GM18517 (cell line): ENCODE results near the gene RAD51B.
"Not testable (repeated sequence)": the region's sequence is repeated elsewhere in the genome, so short reads cannot be mapped to it uniquely, and the experiment has no call there.

Source experiments
- ATAC-seq: cut with Tn5 transposase; IDR thresholded peaks from one replicate; pipeline ENCODE4 v1.9.1; 2021; ENCODE audit warnings: mild to moderate bottlenecking, moderate library complexity; ENCODE audit not compliant: unreplicated experiment

RAD51B gene

DNA sequence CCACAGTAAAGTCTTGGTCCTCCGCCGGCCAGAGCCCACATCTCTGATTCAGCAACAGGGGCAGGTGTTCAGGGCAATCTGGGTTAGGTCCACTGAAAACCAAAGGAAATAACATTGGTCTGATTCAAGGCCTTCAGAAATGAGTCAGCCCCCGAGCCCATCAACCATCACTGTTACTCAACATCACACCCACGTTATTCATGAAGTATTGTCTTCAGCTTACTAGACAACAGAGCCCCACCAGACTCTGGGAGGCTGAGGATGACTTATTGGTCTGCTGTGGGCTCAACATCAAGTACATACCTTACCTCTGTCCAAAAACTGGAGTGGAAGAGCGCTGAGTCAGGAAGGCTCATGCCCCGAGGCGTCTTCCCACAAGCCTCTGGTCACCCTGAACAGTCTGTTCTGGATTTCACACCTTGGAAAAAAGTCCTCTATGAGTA lies 875.8 kb downstream of the RAD51B start:
- peak; percentile 93 for ATAC-seq

DNA sequence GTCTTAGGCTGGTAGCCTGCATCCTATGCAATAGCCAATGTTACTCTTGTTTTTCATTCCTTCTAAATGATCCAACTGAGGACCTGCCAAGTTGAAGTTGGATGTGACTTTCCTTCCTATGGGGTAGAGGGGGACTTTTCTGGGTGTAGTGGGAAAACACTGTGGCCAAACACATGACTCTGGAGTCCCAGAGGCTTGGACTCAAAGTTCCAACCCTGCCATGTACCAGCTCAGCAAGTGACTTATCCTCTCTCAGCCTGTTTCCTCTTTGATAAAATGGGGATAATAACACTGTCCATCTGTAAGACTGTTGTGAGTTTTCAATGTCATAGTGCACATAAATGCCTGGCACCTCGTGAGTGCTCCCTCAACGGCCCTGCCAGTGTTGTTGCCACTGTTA lies 876.3 kb downstream of the RAD51B start:
- no peak for ATAC-seq

DNA sequence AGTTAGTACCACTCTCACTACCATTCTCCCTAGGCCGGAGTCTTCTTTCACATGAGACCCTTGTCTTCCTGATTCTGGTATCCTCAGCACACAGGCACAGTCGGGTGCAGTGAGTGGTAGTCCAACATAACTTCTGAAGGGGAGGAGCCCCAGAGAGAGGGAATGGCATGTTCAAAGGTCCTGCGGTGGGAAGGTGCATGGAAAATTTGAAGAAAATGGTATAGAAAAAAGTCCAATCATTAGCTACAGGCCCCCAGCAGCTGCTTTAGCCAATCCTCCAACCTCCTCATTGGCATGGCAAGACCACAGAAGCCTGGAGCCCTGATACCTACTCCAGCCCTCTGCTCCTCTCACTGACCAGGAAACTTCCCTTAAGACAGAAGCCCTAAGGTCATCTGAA lies 876.7 kb downstream of the RAD51B start:
- ATAC-seq, result no peak

DNA sequence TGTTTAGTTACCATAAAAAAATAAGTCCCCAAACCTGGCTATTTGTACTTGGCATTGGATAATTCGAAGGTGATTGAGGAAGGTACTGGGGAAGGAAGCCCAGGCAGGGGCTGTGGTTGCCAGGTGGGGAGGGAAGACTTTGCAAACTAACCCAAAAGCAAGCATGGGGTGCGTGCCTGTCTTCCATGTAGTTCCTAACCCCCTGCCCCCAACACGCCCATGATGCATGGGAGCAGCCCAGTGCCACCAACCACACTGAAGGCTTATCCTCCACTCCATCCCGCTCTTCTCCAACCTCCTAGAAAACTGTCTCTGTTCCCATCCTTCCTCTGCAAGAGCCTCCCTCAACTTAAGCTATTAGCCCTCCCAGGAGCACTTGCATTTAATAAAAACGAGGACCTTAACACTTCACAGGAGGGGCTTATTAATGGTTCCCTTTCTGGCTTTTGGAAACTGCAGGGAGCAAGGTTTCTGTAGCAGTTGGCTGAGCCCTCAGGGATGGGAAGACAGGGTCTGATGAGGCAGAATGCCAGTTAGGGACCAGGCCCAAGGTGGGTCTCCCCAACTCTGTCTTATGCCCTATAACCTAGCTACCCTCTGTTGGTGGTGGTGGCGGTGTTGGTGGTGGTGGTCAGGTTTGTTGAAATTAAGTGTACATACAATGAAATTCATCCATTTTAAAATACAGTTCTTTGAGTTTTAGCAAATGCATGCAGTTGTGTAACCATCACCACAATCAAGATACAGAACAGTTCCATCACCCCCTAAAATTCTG lies 877.3 kb downstream of the RAD51B start:
- no peak for ATAC-seq

DNA sequence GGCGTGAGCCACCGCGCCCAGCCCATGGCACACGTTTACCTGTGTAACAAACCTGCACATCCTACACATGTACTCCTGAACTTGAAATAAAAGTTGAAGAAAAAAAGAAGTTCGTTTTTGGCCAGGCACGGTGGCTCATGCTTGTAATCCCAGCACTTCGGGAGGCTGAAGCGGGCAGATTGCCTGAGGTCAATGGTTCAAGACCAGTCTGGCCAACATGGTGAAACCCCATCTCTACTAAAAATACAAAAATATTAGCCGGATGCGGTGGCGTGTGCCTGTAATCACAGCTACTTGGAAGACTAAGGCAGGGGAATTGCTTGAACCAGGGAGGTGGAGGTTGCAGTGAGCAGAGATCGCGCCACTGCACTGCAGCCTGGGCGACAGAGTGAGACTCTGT lies 879.2 kb downstream of the RAD51B start:
- ATAC-seq, result not testable (repeated sequence)

DNA sequence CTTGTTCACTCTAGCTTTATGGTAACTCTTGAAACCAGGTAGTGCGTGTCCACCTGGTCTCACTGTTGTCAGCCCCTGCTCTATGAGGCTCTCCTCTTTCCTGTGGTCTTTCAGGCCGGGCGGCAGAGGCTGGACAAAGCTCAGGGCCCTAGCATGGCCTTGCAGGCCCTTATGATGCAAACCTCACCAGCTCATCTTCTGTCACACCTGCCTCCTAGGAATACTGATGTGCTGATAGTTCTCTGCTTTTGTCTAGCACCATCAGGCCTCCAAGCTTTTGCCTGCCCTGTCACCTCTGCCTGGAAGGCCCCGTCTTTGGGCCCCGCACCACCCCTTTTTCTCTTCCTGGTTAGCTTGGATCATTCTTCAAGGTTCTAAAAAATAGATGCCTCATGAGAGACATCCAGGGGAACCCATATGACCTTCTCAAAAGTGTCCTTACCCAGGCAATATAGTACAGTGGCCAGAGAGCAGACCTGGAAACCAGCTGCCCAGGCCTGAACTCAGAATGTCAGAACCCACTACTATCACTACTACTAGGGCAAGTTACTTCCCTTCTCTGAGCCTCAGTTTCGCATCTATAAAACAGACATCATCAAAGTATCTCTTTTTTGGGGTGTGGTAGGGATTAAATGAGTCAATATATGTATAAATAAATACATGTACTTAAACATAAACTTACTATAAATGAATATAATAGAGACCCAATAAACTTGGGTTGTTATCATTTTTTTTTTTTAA lies 881.6 kb downstream of the RAD51B start:
- ATAC-seq, result no peak

DNA sequence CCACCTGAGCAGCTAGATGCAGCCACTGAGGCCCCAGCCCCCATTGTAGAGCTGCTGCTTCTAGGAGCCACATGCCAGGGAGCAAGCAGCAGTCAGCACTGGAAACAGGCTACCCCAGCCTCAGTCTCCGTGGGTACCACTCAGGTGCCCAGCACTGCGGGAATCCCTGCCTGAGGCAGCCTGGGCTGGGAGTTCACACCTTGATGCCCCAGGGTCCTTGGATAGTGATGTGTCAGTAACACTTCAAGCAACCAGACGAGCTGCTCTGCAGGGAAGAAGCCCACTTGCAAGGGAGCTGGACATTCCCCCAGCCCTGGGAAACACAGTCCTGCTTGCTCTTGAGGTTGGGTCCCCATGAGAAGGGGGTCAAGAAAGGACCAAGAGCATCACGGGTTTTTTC lies 882.6 kb downstream of the RAD51B start:
- ATAC-seq, result no peak

DNA sequence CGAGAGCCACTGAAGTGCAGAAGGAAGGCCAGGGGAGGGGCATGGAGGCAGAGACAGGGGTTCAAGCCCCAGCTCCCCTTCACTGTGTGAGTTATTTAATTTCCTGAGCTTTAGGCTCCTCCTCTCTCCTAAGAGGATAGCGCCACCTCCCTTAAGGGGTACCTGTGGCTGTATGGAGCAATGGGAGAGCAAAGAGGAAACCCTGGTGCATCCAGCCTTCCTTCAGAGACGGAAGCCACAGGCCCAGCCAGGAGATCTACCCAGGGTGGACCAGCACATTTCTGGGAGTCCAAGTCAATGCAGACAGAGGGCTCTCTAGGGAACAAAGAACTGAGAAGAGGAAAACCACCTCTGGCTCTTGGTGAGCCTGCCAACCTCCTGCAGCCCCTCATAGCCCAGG lies 883.0 kb downstream of the RAD51B start:
- no peak for ATAC-seq

DNA sequence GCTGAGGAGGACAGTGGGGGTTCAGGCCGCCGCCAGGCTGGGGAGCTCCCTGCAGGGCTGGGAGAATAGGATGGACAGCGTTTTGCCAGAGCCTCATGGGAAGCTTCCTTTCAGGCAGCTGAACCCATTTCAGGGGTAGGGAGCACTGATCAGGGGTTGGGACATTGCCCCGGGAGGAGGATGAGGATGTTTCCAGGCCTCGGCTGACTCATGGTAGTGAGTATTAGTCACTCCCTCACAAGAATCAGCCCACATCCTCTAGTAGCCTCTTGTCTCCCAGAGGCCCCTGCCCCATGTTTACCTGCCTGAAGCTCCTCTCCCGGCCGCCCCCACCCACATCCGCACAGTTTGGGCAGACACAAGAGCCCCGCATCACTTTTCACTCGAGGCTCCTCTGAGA lies 883.5 kb downstream of the RAD51B start:
- no peak for ATAC-seq

DNA sequence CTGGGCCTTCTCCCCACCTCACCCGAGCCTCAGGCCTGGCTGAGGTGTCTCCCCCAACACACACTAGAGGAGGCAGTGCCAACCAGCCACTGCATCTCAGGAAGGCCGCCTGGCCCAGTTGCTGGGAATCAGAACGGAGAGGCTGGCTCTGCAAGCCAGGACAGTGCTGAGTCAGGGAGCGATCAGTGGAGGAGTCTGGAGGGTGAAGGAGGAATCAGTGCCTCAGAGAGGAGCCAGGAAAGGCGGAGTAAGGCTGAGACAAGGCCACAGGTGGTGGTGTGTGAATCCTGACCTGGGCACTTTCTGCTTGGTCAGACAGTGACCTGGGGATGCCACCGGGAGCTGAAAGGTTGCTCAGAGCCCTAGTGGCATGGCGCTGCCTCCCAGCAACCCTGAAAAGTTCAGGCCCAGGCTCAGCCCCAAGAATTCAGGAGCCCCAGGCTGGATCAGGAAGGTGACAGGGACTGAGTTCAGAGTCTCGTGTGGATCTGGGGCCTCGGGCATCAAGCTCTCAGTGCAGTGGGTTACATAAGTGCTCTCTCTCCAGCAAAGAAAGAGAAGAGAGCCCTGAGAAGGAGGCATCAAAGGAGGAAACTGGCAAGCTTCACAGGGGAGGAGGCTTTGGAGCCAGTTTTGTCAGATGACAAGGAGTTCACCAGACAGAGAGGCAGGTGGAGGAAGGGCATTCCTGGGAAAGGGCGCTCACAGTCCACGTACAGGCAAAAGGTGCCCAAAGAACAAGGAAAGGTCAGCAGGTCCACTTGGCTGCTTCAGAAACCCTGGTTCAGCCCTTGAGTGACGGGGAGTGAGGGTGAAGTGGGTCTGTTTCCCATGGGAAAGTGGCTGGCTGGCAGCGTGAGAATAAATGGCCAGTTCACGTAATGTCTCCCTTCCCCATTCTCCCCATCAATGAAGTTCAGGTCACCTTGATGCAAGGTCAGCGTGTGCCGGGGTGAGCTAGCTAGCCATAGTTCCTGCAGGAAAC lies 885.4 kb downstream of the RAD51B start:
- ATAC-seq, result no peak

DNA sequence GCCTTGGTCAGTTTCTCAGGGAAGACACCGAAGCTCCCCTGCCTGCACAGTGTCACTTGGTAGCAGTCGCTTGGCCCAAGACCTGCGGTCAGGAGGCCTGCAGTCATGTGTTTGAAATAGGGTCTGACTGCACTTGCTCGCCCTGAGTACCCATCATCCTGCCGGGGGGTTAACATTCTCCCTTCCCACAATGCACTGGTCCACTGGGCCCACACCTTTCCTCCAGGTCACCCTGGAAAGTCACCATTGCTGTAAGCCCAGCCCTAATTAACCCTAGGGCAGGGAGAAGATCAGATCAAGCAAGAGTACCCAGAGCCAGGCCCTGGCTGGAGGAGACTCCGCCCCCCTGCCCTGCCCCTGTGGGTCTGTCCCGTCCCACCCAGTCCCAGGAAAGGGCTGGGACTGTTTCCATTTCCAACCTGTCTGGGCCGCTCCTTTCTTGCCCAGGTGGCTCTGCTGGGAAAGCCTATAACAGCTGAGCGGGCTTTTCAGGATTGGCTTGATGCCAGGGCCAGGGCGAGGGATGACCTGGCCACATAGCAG lies 886.2 kb downstream of the RAD51B start:
- no peak for ATAC-seq

DNA sequence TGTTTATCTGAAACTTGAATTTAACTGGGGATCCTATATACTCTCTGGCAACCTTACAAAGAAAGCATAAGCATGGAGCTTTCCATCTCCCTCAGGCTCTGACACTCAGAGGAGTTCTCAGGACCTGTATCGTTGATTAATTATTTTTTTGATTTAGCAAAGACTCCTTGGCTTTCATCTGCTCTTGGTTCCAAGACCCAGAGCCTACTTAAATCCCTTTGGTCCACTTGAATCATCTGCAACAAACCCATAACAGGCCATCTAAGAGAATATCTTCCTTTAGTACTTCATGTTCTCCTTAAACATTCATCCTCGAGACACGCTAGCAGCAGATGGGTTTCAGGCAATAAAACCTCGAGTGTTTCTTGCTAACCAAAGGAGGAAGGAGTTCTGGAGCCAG lies 887.9 kb downstream of the RAD51B start:
- ATAC-seq, result no peak

DNA sequence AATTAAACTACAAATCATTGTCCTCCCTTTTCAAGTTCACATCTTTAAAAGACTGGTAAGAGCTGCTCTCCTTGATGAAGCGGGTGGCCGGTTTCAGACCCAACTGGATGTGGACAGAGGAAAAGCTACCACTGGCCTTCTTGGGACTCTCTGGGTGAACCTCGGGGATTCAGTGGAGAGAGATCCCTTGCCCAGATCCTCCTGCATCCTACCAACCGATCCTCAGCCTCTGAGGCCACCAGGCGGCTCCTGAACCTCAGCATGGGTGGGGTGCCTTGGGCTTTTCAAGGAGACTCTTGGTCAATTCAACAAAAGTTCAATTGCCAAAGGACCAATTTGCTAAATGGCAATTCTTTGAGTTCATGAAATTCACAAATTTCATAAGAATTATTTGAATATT lies 888.8 kb downstream of the RAD51B start:
- no peak for ATAC-seq

DNA sequence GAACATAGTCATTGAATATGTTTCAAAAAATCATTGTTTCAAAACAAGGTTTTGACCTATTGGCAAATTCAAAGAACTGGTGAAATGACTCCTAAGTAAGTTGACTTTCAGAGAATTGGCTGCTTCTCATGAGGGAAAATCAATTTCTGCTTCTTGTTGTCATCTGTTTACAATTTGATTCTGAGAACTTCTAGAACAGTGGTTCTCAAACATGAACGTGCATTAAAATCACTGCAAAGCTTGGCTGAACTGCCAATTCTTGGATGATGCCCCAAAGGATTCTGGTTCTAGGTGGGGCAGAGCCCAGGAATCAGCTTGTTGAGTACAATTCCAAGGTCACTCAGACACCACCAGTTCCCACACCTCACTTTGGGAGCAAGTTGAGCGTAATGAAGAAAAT lies 889.4 kb downstream of the RAD51B start:
- no peak for ATAC-seq

DNA sequence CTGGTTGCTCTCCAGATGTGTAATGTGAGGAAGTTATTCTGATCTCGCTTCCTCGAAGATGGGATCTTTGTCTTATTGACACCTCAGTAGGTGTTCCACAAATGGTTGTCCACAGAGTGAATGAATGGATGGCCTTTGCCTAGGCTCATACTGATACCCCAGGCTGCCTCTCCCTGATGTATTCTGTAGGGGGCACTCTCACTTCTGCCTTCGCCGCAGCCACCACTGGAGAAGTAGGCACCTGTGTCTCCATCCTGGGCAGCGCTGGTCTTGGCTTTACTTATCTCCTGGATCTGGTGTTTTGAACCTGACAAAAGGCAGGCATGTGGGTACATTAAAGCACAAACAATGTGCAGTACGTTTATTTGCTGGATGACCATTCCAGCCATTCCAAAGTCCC lies 891.2 kb downstream of the RAD51B start:
- ATAC-seq, result no peak

DNA sequence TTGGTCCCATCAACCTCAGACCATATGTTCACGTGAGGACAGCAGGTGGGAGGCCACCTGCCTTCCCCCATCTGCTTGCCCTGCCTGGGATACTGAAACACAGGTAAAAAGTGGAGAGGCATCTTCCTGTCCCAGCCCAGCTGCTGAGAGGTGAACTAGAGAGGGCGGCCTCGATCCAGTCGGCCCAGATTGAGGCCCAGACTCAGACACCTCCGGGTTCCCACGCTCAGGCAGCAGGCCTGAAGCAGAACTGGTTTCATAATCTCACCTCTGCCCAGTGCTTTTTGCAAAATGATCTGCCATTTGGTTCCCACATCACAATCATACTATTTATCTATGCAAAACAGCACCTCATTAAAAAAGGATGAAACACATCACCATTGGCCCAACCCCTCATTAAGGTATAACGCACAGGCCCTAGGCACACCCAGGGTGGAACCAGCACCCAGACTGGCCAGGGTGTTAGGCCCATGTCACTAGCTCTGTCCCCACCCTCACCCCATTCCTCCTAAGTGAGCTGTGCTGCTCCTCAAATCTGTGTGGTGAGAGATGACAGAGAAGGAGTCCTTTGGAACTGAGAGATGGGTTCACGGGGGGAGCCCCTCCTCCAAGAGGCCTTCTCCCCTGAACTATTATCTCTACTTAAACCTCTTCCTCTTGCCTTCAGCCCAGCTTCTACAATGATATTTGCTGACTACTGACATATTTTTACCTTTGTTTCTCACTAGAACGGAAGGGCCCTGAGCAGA lies 892.2 kb downstream of the RAD51B start:
- no peak for ATAC-seq

DNA sequence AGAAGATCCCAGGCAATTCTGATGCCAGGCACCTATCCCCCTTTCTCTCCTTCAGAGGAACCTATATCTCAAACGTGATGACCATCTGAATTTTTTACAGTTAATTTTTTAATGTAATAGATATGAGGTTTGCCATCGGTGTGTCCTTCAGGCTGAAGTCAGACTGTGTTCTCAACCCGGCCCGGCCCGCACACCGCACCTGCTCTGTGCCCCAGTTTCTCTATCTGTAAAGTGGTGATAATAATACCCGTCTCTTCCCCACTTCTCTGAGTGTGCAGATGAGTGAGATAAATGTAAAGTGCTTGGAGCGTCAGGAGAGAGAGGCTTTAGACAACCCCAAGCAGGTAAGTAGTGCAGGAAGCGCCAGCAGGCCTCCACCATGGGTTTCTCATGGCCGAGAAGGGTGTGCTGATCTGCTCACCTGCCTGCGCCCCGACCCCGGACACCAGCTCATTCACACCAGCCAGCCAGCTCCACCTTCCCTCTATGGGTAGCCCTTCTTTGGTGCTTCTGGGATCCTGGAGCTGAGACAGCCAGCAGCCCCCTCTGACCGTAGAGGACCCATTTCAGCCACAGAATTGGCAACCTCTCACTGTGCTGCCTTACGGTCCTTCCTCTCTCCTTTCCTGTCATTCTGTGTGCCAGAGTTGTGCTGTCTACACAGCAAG lies 893.3 kb downstream of the RAD51B start:
- no peak for ATAC-seq

DNA sequence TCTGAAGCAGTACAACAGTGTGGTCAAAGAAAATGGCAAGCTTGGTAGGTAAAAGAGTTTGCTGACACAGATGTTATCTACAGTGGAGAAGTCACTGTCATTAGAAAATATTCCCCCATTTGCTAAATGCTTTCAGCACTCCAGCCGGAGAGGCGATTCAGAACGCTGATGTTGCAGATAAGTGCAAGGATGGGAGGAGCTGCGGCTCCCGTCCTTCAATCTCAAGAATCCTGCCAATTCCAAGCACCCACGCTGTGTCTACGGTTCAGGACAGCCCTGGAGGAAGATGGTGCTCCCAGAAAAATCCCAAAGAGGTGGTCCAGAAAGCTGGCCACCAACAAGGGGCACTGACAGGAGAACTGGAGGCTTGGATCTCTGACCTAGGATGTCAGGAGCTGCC lies 894.2 kb downstream of the RAD51B start:
- no peak for ATAC-seq

DNA sequence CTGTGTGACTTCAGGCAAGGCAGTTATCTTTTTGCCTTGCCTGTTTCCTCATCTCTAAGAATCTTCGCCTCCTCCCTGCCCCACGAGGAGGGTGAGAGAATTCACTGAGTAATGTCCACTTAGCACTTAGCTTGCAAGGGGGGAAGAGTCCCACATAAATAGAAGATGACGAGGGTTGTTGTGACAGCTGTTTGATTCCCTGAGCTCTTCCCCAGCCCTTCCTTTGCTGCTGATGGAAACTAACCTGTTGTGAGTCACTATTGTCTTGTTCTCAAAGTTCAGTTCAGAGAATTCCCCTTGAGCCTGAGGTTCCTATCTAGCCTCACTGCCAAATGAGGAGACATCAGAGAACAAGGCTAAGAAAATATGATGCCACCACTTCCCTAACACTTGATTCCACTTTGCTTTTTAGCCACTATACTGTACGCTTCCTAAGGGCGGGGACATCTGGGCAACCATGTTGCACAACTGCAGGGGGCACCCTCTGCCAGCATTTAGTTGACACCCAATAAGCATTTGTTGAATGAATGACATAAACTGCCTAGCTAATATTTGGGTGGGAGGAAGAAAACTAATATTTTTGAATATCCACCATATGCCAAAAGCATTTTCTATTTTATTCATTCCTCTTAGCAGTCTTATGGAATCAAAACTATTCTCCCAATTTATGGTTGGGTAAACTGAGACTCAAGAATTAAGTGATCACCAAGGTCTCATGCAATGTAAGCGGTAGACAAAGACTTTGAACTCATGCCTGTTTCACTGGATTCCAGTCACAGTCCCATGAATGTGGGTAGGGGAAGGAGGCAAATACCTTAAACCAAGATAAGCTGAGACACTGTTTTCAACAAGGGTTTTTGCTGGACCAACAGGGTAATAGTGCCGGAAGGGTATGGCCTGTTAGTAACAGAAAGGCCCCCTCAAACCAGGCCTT lies 895.7 kb downstream of the RAD51B start:
- no peak for ATAC-seq
